Middle frontal gyrus (tissue), 1 donor: ENCODE measurements around the gene ARHGEF28.
A peak's percentile ranks its signal among the peaks of the same experiment; 100 is the strongest.

Source experiments
- DNase-seq: peaks from one replicate; pipeline ENCODE4 v3.0.0-alpha.2; 2015; ENCODE audit warnings: low spot score; ENCODE audit errors: extremely low spot score

ARHGEF28 gene

GRCh38 chr5:73897893-73898292 is 271.9 kb downstream of the ARHGEF28 start:
- no peak for DNase-seq

- no peak for DNase-seq
Measured at GRCh38 chr5:73899055-73899454, 273.1 kb downstream of the ARHGEF28 start.

- no peak for DNase-seq
Measured at GRCh38 chr5:73899916-73900315, 273.9 kb downstream of the ARHGEF28 start.

- DNase-seq = no peak
Measured at GRCh38 chr5:73900566-73900965, 274.6 kb downstream of the ARHGEF28 start.

GRCh38 chr5:73901043-73901442 is 275.0 kb downstream of the ARHGEF28 start:
- DNase-seq = no peak

- no peak for DNase-seq
Measured at GRCh38 chr5:73901455-73901854, 275.5 kb downstream of the ARHGEF28 start.

GRCh38 chr5:73902327-73903051 is 276.5 kb downstream of the ARHGEF28 start:
- DNase-seq = peak; percentile 55

- no peak for DNase-seq
Measured at GRCh38 chr5:73903169-73903568, 277.2 kb downstream of the ARHGEF28 start.

- no peak for DNase-seq
Measured at GRCh38 chr5:73906277-73906676, 280.3 kb downstream of the ARHGEF28 start.

- no peak for DNase-seq
Measured at GRCh38 chr5:73907164-73907563, 281.2 kb downstream of the ARHGEF28 start.

GRCh38 chr5:73908395-73908794 is 282.4 kb downstream of the ARHGEF28 start:
- no peak for DNase-seq

- DNase-seq = no peak
Measured at GRCh38 chr5:73908846-73909245, 282.9 kb downstream of the ARHGEF28 start.

- DNase-seq = no peak
Measured at GRCh38 chr5:73909474-73909873, 283.5 kb downstream of the ARHGEF28 start.

GRCh38 chr5:73911761-73912393 is 285.9 kb downstream of the ARHGEF28 start:
- no peak for DNase-seq

GRCh38 chr5:73912821-73913271 is 286.9 kb downstream of the ARHGEF28 start:
- no peak for DNase-seq

- no peak for DNase-seq
Measured at GRCh38 chr5:73913971-73914370, 288.0 kb downstream of the ARHGEF28 start.

GRCh38 chr5:73915345-73915744 is 289.3 kb downstream of the ARHGEF28 start:
- DNase-seq = no peak

GRCh38 chr5:73917433-73917832 is 291.4 kb downstream of the ARHGEF28 start:
- DNase-seq = peak; percentile 29

GRCh38 chr5:73917891-73918290 is 291.9 kb downstream of the ARHGEF28 start:
- no peak for DNase-seq

GRCh38 chr5:73918791-73919221 is 292.8 kb downstream of the ARHGEF28 start:
- no peak for DNase-seq

GRCh38 chr5:73921741-73922140 is 295.7 kb downstream of the ARHGEF28 start:
- DNase-seq = no peak

GRCh38 chr5:73922224-73922623 is 296.2 kb downstream of the ARHGEF28 start:
- no peak for DNase-seq
